CD1c-positive myeloid dendritic cell (primary cell): ENCODE results near the gene ZDHHC9.

Experiments
- DNase-seq: peaks from one replicate; pipeline ENCODE4 v3.0.0-alpha.2; 2016; ENCODE audit errors: extremely low spot score

The ZDHHC9 gene

DNA sequence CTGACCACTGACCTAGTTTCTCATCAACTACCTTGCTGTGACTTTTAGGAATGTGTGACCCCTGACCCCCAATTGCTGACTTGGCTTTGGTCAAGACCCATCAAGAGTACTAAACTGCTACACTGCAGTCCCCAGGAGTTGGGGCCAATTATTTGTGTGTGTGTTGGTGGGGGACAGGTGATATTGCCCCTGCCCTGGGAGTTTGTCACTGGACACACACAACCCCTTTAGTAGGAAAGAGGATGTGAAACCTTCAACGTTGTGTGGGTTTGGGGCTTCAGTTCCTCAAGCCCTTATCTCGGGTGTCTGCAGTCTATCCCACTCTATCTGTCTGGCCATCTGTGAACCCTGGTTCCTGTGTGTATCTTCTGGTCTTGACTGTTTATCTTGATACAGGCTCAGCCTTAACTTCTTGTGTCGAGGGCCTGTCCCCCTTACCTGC is 57.5 kb downstream of the ZDHHC9 start:
- DNase-seq, result peak; percentile 80

DNA sequence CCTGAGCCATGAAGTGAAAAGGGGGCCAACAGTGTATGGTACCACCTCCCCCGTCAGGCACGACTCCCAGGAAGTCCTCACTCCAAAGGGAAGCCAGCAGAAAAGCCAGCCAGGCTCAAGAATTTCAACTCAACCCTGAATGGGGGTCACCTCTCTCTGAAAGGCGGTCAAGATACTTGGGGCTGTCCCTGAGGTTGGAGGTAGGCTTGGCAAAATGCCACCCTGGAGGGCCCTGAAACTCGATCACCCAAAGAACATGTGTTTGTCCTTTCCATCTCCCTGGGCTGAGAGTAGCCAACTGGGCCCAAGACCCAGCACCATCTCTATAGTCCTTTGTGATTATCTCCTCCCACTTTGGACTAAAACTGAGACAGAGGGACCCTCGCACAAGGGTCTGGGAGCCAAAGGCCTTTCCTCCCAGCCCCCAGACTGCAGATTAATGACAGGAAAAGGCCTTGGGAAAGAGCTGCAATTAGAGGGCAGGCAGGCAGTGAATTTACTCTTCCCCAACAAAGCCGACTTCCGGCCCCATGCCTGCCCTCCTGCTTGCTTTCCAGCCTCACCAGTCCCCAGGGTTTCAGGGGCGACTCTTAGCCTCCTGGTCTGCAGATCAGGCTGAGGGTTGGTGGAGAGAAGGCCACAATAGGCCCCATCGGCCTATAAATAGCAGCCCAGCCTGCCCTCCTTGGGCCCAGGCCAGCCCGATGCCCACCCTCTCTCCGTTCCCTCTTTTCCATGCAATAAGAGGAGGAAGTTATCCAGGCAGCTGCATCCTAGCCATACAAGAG is 58.3 kb downstream of the ZDHHC9 start:
- no peak for DNase-seq

DNA sequence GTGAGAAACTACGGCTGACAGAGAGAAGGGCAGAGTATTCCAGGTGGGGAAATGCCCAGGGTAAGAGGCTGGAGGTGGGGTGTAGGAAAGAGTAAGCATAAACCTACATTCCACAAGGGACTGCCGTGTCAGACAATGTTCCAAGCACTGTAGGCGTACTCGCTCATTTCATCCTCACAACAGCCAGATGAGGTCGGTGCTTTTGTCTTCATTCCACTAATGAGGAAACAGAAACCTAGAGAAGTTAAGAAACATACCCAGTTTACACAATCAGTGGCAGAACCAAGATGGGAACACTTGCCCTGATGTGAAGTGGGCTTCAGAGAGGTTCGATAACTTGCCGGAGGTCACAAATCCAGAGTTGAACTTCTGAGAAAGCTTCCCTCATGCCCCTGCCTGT is 59.3 kb downstream of the ZDHHC9 start:
- peak; percentile 58 for DNase-seq

DNA sequence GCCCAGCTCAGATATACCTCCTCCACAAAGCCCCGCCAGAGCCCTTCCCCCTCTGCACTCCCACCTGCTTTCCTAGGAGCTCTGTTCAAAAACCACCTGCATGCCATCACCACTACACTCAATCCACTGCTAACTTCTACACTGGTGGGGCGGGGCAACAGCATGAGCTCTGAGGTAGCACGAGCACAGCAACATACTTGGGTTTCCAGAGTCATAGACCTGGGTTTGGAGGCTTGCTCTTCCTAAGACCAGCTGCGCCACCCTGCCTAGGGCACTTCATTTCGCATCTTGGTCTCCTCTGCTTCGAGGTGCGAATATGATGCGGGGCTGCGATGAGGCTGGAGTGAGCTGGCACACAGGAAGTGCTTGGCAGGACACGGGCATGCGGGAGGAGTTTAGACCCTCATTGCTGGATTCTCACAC is 60.4 kb downstream of the ZDHHC9 start:
- DNase-seq, result no peak

DNA sequence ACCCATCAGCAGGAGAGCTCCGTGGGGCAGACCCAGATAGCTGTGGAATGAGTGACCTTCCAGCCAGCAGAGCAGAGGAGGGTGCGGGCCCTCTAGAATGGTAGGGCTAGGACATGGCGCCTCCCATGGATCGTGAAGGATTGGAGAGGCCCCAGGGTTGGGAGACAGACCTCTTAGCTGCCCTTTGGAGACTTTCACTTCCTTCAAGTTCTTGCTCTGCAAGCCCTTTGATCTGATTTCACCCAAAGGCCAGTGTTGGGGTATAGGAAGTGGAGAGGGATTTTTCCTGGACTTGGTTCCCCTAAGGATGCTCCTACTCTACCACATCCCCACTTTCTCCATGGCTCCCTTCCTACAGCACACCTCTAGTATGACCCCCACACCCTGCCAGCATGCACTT is 61.0 kb downstream of the ZDHHC9 start:
- DNase-seq, result peak; percentile 38

DNA sequence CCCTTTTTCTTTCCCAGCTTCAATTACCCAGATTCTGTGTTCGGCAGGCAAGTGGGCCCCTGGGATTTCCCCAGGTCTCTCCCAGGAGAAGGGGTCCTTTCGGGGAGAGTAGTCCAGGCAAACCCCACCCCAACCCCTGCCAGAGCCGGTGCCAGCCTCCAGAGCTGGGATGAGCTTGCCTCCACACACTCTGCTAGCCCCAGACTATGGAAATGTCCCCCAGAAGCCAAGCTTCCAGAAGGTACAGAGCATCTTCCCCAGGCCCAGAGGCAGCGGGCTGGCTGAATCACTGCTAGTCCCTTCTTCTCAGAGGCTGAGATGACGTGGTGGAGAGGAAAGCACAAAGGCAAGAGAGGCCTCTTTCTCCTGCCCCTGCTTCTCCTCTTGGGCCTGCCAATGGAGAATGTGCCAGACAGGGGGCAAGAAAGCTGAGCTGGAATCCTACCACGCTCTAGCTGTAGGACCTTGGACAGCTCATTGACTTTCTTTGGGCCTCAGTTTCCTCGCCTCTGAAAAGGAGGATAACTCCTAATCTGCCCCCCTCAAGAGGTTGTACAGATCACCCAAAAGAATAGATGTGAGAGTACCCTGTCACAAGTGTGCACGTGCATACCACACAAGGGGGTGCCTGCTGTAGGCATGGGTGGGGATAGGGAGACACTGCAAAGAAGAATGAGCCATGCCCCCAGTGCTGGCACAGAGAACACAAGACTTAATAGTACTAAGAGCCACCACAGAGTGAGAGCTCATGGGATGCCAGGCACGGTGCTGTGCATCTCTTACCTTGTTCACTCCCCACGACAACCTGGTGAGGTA is 61.8 kb downstream of the ZDHHC9 start:
- no peak for DNase-seq

DNA sequence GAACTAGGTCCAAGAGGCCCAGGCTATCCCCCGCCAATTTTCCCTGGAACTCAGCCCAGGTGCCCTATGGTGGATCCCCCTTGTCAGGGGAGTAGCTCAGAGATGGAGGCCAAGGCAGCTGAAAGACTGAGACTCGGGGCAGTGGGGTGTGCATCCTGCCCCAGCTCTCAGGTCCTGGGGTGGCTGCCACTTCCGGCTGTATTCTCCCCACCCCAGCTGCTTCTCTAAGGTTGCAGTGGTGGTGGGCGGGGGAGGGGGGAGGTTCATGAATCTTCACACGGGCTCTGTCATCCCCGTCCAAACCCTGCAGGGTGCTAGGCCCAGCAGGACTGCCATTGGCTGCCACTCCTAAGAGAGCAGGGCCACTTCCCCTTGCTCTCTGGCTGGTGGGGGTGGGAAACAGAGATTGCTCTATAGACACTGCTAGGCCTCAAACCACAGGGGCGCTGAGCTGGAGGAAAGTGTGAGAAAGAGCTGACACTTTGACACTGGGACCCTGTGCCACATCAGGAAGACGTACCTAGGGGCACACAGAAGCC is 62.5 kb downstream of the ZDHHC9 start:
- peak; percentile 82 for DNase-seq

DNA sequence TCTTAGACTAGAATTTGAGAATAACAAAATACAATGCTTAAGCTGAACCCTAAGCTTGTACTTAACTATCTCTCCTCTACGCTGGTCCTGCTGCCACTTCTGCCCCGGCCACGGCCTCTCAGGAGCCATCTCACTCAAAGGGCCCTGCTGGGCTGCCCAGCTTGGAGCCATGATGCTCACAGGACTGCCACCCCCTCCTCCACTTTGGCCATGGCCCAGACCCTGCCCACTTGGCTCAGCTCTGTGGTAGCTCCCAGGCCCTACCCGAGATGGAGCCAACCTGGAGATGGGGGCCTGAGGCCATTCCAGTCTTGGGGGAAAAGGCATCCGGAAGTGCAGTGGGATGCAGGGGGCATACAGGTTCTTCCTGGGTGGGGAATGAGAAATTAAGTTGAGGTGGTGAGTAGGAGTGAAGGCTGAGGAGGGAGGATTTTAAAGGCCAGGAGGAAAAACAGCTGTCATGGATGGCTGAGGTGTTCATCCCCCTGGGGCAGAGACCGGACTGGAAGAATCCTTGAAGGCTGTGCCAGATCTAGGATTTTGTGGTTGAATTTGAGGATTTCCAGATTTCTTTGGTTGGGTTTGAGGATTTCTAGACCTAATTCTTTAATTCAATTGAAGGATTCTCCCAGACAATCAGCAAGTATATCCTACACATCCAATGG is 63.1 kb downstream of the ZDHHC9 start:
- DNase-seq, result no peak

DNA sequence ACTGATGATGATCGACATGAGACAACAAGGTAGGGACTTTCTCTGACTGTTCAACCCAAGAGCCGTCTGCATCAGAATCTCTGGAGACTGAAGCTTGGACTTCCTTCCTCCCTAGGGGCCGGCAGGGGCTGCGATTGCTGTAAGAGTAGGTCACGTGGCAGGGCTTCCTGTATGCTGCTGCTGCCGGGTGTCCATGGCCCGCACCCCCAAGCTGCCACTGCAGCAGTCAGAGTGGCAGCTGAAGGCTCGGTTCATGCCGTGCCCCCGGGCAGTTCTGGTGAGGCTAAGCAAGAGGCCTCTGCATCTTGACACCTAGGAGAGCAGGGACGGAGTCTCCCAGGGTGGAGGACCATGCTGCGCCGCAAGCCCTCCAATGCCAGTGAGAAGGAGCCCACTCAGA is 63.9 kb downstream of the ZDHHC9 start, which contains the start of gene SASH3:
Gene SASH3, plus strand, starts transcription at position 203 of the 400 bp plus-strand sequence. Its CDS starts 149 bp downstream, at position 352.
- DNase-seq, result peak; percentile 78

DNA sequence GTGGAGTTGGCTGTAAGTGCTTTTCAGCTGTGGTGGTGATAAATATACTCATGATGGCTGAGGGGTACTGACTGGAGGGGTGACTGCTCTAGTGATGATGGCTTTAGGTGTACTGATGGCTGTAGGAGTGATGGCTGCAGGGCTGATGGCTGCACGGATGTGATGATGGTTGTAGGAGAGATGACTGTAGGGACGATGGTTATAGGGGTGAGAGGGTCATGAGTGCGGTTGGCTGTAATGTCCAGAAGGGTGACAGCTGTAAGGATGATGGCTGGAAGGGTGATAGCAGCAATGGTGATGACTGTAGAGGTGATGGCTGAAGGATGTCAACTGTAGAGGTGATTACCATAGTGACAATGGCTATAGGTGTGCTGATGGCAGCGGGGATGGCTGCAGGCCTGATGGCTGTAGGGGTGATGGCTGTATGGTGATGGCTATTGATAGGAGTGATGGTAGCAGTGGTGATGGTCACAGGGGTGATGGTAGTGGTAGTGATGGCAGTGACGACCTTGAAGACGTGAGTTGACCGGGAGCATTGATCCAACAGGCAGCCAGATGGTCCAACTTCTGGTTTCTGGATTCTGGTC is 64.5 kb downstream of the ZDHHC9 start:
- no peak for DNase-seq

DNA sequence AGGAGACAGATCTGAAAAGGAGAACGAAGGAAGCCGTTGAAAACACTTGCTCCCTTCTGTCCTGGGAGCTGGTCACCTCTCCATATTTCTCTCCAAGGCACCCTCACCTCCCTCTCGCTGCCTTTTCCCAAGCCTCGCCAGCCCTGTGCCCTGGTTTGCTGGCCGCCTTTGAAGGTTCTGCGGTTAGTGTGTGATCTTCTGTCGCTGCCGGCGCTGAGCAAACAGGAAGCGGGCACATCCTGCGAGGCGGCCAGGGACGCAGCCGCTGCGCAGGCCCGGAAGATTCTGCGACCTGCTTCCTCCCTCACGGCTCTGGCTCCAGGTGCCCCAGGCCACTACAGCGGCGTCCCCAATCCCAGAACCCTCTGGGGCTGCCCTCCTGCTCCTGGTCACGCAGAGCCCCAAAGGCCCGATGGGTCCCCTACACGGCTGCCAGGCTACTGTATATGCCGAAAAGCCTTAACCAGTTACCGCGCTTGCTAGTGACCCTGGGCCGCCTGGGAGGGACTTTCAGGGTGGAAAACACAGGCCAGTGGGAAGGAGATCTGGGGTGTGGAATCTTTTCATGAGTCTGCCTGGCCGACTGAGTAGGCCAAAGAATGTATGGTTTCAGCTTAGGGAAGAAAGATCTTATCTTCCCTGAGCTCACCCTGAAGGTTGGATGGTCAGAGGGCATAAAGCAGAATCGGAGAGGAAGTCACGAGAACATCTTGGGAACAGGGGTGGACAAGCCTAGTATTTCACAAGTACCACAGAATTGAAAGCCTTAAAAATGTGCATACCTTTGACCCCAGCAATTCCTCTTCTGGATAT is 66.3 kb downstream of the ZDHHC9 start:
- peak; percentile 78 for DNase-seq

DNA sequence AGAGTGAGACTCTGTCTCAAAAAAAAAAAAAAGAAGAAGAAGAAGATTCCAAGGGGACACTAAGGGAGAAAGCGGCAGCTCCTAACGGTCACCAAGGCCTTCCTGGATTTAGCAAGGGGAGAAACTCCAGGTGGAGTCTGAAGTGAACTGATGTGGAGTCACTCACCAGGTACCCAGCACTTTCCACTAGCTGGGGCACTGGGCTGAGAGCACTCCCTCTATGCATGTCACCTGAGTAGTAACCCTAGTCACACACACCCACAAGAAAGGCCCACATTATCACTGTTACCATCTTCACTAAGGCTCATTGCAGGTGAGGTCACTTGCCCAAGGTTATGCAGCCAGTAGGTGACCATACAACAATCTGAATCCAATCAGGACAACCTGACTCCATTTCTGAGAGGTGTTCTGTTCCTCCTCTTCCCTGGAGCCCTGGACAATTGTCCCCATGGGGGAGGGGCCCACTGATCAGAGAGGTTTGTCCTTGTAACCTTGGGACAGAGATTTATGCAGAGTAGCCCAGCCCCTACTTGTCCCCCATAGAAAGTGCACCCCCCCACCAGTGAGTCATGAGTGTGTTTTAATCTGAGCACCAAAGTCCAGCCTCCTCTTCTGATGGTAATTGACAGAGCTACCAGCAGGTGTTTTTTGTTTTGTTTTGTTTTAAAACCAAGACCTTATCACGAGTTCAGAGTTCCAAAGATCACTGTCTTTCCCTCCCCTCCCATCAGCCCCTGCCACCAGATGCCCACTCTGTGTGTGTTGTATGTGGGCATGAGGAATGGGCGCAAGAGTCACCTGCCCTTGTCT is 69.8 kb downstream of the ZDHHC9 start:
- DNase-seq, result no peak

DNA sequence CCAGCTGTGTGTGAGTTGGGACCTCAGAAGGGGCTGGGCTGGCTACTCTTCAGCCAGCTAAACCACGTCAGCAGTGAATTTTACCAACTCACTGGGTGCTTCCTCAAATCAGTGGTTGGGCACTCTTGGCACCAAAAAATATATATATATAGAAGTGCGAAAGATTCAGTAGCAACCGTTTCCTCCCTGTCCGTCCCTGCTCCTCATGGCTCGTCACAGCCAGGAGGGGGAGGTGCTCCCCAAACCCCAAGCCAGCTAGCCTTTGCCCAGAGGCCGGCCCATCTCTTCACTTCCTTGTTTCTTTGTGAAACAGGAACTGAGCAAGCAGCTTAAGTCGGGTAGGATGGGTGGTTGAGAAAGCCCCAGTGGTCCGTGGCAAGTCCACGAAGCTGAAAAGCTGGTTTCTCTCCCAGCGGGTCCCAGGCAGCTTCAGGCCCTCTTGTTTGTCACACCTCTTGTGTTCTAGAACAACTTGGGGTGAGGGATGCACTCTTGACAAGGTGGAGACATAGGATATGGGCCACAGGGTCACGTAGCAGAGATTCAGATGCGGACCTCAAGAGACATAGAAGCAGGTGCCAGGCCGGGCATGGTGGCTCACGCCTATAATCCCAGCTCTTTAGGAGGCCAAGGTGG is 70.8 kb downstream of the ZDHHC9 start:
- peak; percentile 90 for DNase-seq

DNA sequence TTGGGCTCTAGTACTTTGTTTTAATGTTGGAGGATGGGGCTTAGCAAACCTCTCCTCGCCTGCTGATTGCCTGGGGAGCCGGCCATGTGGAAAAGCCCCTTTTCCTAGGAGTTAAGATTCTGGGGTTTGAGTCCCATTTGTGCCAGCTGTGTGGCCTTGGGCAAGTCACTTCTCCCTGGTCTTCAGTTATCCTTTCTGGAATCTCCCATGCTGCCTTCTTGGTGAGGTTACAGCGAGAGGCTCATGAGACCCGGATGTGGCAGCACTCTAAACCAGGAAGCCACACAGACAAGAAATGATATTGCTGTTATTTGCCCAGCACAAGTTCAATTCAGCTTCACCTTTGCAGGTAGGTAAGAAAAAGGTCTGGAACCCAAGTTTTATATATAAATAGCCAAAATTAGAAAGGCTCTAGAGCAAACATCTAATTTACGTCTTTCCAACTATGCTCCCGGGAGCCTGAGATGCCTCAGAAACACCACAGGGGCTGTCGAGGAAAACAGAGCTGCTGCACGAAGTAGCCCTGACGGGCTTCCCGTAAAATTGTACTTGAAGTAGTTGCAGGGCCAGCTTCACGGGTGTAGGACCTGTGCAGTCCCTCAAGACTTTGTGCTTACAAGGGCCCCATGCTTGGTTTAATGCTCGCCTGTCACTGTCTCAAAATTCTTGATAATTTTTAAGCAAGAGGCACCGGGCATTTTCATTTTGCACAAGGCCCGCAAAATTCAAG is 72.3 kb downstream of the ZDHHC9 start:
- DNase-seq, result no peak

DNA sequence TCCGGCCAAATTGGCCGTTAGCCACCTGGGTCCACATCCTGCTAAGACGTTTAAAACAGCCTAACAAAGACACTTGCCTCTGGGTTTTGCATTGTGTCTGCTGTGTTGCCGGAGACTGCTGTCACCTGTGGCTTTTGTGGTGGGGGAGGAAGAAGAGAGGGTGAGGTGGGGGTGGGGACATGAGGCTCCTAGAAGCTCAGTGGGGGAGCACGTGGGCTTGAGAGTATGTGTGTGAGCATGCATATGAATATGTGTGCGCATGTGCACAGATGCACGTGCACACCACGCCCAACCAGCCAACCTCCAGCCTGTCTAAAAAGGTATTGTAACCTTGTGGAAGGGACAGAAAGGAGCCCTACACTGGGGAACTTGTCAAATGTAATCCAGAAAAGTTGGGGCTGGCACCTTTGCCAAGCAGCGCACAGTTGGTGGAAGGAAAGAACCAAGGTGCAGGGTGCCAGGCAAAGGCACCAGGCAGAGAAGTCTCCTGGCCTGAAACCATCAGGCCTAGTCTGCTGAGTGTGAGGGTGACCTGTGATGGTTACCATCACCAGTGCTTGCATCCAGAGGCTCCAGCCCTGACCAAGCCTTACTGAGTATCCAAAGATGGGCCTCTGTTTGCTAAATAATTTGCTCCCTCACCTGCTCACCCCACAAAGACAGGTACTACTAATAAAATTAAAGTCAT is 74.1 kb downstream of the ZDHHC9 start:
- peak; percentile 43 for DNase-seq

DNA sequence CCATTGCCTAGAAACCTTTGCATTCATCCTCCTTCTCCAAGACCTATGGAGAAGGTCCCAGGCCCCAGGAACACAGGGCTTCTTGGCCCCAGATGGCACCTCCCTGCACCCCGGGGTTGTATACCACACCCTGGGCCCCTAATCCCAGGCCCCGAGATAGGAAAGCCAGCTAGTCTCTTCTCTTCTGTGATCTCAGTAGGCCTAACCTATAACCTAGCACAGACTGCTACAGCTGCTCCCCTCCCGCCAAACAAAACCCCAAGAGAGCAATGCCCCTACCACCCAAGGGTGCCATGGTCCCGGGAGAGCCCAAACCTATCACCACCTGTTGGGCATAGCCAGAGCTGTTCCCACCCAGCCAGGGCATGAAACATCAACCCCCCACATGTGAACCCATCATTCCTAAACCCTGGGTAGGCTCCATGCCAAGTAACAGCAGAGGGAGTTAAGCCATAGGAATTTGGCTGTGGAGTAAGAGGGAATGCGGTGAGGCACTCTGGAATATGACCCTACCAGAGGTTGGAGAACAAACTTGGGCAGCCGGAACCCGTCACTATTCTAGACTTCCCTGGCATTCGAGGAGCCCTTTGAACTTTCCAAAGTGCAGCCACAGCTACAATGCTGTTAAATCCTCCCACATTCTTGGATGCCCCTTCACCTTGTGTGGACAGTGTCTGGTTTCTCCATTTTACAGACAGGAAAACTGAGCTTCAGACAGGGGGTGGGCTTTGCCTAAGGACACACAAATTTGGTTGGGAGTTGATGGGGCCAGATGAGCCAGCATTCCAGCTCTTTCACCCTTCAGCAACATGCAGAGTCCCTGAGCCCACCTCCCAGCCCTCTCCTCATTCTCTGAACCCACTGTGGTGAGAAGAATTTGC is 74.9 kb downstream of the ZDHHC9 start:
- no peak for DNase-seq

DNA sequence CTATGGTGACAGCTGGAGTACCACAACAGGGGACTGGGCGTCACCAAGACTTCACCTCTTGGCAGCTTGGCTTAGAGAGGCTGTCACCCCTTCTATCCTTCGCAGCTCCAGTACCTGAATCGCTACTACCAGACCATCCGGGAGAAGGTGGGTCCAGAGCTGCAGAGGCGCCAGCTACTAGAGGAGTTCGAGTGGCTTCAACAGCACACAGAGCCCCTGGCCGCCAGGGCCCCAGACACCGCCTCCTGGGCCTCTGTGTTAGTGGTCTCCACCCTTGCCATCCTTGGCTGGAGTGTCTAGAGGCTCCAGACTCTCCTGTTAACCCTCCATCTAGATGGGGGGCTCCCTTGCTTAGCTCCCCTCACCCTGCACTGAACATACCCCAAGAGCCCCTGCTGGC is 75.5 kb downstream of the ZDHHC9 start:
- DNase-seq, result no peak
